ENCODE results near the gene HDAC11.

Gene HDAC11

DNA sequence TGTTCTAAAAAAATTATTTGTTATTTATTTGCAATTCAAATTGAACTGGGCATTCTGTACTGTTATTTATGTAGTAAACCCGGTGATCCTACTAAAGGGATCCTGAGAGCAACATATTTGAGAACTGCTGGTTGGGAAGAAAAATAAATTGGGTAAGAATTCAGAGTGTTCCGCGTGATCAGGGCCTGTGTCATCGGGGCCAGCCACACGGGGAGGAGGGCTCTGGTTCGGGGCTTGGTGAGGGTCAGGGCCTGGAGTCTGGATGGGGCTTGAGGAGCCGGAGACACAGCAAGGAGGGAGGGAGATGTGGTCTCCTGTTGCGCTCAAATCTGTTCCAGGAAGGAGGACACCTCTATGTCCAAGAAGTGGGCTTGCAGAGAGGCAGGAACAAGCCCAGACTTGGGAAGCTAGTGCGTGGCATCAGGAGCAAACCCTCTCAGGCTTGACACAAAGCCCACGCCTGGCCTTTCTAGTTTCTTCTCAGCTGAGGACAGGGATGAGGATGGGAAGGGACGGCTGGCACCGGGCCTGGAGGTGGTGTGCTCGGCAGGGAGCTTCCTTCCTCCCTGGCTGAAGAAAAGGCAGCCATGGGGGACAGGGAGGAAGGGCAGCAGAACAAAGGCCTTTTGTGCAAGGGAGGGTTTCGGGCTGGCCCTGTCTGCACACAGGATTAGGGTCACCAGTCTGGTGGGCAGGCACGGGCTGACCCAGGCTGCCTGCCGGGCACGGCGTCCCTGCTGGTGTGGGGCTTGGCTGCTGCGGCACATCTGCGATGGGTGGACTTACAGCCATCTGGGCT lies 45.9 kb downstream of the HDAC11 start:
- DNase-seq (ENCODE audit: low spot score) = no peak

GRCh38 chr3:13526626-13526949 lies 46.5 kb downstream of the HDAC11 start:
- DNase-seq (ENCODE audit: low spot score) = no peak

- DNase-seq (ENCODE audit: low spot score) = no peak
These were observed 48.2 kb downstream of the HDAC11 start for GRCh38 chr3:13528217-13528867.

GRCh38 chr3:13529196-13530112 lies 49.3 kb downstream of the HDAC11 start:
- no peak for DNase-seq (ENCODE audit: low spot score)

DNA sequence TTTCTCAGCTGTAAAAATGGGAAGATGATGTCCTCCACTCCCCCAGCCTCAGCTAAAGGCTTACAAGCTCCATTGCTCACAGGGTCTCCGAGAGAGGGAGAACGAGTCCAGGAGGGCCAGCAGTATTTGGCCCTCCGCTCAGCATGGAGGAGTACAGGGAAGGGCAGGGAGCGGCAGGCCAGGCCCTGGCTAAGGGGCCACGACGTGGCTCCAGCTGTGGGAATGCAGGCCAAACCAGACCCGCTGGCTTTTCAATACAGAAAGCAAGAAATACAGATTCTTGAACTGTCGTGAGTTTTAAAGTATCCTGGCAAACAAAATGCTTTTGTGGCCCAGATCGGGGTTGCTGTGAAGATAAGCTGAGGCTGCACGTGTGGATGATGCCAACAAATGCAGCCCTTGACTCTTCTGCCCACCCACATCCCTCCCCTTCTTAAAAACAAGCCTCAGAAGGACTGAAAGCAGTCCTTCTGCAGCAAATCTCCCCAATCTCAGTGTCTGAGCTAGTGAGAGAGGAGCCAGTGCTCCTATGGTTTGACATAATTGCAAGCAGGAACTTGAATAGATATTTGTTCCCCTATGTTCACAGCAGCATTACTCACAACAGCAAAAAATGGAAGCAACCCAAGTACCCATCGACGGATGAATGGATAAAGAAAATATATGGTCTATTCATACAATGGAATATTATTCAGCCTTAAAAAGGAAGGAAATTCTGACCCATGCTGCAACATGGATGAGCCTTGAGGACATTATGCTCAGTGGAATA lies 50.3 kb downstream of the HDAC11 start:
- no peak for DNase-seq (ENCODE audit: low spot score)

- DNase-seq (ENCODE audit: low spot score) = no peak
These were observed 52.0 kb downstream of the HDAC11 start for GRCh38 chr3:13532085-13532484.

DNA sequence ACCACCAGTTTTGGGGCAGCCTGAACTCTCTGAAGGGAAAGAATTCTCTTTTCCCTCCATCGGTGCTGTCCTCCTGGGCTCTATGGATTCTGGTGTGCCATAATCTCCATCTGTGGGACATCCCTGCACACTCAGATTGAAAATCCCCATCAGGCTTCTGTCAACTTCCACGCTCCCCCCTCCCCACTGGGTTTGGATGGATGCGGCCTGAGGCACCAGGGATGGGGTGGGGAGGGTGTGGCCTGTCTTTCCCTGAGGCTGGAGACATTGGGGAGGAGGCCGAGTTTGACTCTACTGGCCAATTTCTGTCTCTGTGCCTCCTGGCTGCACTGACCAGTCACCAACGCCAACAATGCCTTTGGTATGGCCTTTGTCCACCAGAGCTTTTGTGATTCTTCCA lies 52.5 kb downstream of the HDAC11 start:
- DNase-seq (ENCODE audit: low spot score) = no peak

GRCh38 chr3:13533885-13534301 lies 53.8 kb downstream of the HDAC11 start:
- no peak for DNase-seq (ENCODE audit: low spot score)

DNA sequence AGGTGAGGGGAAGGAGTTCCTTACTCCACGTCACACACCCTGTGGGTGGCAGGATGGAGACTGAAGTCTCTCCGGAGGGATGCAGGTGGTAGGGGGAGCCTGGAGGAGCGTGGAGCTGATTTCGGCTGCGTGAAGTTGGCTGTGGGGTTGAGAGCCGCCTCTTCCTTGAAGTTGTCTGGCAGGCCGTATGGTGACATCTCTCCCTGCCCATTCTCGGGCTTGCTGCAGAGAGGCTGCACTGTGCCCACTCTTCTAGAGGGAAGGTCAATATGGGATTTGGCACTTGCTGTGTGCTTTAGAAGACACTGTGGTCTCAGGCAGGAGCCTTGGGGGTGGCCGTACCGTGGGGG lies 55.4 kb downstream of the HDAC11 start:
- DNase-seq (ENCODE audit: low spot score) = no peak

DNA sequence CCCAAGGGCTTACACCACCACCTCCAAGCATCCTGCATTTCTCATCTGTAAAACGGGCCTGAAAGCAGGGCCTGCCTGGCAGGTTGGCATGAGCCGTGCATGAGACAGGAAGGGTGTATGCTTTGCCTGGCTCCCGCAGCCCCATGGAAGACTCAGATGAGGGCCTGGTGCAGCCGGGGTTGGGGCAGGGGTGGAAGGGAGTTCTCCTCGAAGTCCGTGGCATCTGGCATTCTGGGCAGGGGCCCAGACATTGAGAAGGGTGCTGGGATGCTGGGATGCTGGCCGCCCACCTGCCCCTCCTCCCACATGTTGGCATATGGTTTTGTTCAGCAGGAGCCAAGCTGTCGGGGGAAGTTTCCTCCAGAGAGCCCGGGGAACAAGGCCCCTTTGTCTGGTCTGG lies 55.8 kb downstream of the HDAC11 start:
- no peak for DNase-seq (ENCODE audit: low spot score)

GRCh38 chr3:13536432-13536831 lies 56.3 kb downstream of the HDAC11 start:
- DNase-seq (ENCODE audit: low spot score) = no peak

DNA sequence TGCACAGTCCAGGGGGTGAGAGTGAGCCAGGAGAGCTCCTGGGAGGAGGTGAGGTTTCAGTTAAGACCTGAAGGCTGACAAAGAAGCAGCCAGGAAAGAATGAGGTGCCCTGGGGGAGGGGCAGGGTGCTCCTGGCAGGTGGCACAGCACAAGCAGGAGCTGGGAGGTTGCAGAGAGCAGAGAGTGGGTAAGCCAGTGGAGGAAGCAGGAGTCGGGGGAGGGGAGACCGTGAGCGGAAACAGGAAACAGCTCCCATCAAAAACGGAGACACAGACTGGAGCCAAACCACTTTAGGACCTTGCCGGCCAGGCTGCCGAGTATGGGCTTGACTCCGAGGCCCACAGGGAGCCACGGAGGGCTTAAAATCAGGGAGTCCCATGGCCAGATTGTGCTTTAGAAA lies 56.7 kb downstream of the HDAC11 start:
- DNase-seq (ENCODE audit: low spot score) = no peak

DNA sequence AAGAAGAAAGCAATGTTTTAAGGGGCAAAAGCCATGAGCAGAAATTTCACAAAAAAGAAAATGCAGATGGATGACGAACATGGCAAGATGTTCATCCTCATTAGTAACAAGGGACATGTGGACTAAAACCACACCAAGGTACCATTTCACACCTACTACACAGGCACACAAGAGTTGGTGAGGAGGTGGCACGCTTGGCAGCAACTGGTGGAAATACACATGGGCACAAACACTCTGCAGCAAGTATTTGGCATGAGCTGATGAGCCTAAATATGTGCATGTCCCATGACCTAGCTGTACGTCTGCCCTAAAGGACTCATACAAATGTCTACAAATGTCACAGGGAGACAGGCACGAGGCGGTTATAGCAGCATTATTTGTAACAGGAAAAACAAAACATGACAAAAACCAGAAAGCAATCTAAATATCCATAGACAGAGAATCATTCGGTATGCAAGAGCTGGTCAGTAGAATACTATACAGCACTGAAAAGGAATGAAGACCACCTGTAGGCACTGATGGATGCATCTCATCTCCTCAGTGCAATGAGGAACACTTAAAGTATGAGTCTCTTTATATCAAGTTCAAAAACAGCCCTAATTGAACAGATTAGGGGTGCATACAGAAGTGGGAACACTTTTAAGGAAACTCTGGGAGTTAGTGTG lies 57.3 kb downstream of the HDAC11 start:
- no peak for DNase-seq (ENCODE audit: low spot score)

- no peak for DNase-seq (ENCODE audit: low spot score)
These were observed 57.8 kb downstream of the HDAC11 start for GRCh38 chr3:13537909-13538296.

GRCh38 chr3:13538520-13539291 lies 58.6 kb downstream of the HDAC11 start:
- DNase-seq (ENCODE audit: low spot score) = no peak

DNA sequence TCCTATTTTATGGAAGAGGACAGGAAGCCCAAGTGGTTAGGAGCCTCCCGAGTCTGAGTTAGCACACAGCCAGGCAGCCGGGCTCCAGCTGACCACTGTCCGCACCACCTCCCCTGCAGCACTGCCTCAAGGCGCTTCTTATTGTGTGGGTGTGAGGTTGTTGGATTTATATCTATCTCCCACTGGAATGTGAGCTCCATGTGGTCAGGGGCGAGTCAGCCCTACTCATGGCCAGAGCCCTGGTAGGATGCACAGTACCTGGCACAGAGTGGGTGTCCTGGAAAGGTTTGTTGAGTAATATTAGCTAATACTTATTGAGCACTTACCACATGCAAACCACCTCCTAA lies 59.2 kb downstream of the HDAC11 start:
- no peak for DNase-seq (ENCODE audit: low spot score)

DNA sequence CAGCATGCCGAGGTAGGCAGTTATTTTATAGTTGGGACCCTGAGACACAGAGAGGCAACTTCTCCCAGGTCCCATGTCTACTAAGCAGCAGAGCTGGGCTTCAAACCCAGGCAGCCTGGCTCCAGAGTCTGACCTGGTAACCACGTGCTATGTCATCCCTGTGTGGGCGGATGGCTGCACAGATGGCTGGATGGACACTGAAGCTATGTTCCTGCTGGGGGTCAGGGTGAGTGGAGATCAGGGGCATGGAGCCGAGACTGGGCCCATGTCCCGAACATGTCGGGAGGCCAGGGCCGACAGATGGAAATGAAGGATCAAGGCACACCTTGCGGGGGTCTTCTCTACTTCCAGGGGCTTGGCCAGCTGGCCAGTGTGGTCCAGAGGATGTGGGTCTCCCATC lies 59.6 kb downstream of the HDAC11 start:
- DNase-seq (ENCODE audit: low spot score) = no peak

DNA sequence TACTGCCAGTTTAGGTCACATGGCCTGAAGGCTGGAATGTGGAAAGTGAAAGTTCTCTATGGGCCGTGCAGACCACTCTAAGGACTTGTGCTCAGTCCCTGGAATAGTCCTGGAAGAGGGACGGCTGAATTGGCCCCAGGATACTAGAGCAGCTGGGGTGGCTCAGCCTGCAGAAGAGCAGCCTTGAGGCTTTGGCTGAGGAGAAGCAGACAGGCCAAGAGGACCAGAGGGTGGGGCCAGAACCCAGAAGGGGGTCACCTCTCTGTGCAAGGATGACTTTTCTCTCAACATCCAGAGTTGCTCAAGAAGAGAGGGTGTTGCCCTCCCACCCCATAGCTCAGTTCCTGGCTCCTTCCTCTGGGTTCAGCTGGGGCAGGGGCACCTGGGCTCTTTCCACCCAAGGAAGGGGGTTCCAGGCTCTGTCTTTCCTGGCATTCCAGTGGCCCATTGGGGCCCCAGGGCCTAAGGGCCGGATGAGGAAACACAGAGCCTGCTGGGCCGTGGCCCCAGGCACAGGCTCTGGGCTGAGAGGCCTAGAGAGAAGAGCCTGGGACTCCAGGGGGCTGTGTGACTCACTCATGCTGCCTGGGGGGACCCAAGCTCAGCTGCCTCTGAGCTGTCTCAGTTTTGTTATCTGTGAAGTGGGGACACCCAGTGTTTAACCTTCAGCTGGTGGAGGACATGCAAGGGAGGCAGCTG lies 60.3 kb downstream of the HDAC11 start:
- DNase-seq (ENCODE audit: low spot score) = no peak

GRCh38 chr3:13541691-13542090 lies 61.6 kb downstream of the HDAC11 start:
- DNase-seq (ENCODE audit: low spot score) = no peak

- no peak for DNase-seq (ENCODE audit: low spot score)
These were observed 62.0 kb downstream of the HDAC11 start for GRCh38 chr3:13542142-13542541.

Data from left forelimb (tissue), 1 donor.